ENCODE measurements around the gene CCDC170.

DNA sequence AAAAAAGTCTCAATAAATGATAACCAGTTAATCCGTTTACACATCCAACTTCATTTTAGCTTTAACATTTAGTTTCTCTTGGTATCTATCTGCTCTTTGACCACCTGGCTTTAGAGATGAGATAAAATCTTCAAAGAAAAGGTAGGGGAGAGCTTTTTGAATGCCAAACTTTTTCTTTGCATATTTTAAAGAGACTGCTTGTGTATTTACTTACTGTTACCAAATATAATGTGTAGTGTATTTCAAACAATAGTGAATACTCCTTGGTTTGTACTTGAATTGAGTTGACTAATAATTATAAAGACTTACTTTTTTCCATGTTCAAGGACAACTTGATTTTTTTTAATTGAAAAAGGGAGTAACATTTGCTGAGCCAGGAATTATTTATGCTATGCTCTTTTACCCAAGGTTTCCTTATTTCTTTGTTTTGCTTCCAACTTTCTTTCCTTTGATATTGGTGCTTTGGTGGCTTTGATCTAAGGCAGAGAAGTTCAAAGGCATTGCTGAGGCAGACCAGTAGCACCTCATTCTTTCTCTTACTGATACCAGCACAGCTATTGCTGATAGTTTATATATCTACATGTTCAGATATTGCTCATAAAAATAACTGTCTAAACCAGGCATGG lies 7.8 kb downstream of the CCDC170 start:
- TF ChIP-seq POLR2A (IDR thresholded peaks at IDR 0.05) = no peak
- TF ChIP-seq, protein P1, sequence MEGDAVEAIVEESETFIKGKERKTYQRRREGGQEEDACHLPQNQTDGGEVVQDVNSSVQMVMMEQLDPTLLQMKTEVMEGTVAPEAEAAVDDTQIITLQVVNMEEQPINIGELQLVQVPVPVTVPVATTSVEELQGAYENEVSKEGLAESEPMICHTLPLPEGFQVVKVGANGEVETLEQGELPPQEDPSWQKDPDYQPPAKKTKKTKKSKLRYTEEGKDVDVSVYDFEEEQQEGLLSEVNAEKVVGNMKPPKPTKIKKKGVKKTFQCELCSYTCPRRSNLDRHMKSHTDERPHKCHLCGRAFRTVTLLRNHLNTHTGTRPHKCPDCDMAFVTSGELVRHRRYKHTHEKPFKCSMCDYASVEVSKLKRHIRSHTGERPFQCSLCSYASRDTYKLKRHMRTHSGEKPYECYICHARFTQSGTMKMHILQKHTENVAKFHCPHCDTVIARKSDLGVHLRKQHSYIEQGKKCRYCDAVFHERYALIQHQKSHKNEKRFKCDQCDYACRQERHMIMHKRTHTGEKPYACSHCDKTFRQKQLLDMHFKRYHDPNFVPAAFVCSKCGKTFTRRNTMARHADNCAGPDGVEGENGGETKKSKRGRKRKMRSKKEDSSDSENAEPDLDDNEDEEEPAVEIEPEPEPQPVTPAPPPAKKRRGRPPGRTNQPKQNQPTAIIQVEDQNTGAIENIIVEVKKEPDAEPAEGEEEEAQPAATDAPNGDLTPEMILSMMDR (IDR thresholded peaks at IDR 0.05) = no peak
- no peak for TF ChIP-seq EP300 (IDR thresholded peaks at IDR 0.05; ENCODE audit: low read depth)
- no peak for TF ChIP-seq POLR2AphosphoS5 (IDR thresholded peaks at IDR 0.05)
